ENCODE data around the gene TOMM70. TPM values are rescaled to one million over a fixed set of nuclear protein-coding genes. Genes with fewer than 3 reads are reported as not detected.

Gene TOMM70
- total and polyA plus RNA-seq, 2 donors from 2014 or later: 27.6 to 42.7 TPM

DNA sequence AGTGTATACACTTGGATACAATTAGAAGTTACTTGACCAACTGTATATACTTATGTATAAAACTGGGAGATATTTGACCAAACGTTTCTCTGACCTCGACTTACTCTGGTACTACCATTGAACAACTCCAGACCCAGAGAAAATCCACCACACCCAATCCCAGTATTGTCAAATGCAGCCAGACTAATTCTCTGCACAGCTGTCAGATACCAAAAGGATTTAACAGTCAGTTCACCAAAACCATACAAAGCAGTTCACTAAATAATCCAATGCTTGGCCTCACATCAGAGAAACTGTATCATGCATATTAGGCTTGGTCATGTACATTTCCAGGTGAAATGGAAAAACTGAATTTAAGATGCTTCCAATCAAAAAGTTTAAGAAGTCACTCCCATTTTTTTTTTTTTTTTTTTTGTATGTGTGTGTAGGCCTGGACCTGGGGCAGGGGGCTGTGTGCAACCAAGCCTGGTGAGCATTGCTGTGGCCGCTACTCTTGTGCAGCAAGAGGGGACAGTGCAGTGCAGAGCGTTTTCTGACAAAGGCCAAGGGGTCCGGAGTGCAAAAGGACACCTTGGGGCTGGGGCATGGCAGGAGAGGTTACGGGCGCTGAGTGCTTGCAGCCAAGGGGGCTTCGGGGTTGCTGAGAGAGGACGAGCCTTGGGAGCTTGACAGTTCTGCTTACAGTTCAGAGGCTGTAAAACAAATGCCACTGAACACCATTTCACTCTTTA lies 1.4 kb downstream of the TOMM70 start:
- peak overlapping the region; percentile 63 to 93 (median 84) for H3K9ac ChIP-seq (ENCODE audit: low read length in 3 of 3)
- H3K4me1 ChIP-seq (ENCODE audit: control insufficient read depth in 2 of 3, insufficient read depth in 2 of 3, low read depth in 1 of 3, low read length in 3 of 3): peaks cover 5 to 12% (median 10%) of the 10 kb centered on the region in 3 donors
- no peaks in the 10 kb centered on the region for H3K36me3 ChIP-seq (ENCODE audit: control insufficient read depth in 2 of 3, insufficient read depth in 3 of 3, low read length in 3 of 3)
- no peak overlapping the region for H3K27ac ChIP-seq (ENCODE audit: low read depth in 2 of 2, low read length in 2 of 2)
- no peaks in the 10 kb centered on the region for H3K27me3 ChIP-seq (ENCODE audit: control insufficient read depth, insufficient read depth, low read length)
- DNase-seq (peak in 2 of 5 donors; percentile 6 to 45), FAIRE-seq (no peak)
- intact Hi-C loops (cut with DNase I): no loop called here
- TF ChIP-seq, protein P1, sequence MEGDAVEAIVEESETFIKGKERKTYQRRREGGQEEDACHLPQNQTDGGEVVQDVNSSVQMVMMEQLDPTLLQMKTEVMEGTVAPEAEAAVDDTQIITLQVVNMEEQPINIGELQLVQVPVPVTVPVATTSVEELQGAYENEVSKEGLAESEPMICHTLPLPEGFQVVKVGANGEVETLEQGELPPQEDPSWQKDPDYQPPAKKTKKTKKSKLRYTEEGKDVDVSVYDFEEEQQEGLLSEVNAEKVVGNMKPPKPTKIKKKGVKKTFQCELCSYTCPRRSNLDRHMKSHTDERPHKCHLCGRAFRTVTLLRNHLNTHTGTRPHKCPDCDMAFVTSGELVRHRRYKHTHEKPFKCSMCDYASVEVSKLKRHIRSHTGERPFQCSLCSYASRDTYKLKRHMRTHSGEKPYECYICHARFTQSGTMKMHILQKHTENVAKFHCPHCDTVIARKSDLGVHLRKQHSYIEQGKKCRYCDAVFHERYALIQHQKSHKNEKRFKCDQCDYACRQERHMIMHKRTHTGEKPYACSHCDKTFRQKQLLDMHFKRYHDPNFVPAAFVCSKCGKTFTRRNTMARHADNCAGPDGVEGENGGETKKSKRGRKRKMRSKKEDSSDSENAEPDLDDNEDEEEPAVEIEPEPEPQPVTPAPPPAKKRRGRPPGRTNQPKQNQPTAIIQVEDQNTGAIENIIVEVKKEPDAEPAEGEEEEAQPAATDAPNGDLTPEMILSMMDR (IDR thresholded peaks at IDR 0.05; ENCODE audit: borderline replicate concordance, extremely low read depth, insufficient read depth): no peak
- no peaks in the 10 kb centered on the region for H3K9me3 ChIP-seq (ENCODE audit: control insufficient read depth in 2 of 3, insufficient read depth in 1 of 3, low read length in 3 of 3)
- H3K4me3 ChIP-seq (ENCODE audit: low read length in 3 of 3): peak overlapping the region; percentile 77 to 99 (median 89)

DNA sequence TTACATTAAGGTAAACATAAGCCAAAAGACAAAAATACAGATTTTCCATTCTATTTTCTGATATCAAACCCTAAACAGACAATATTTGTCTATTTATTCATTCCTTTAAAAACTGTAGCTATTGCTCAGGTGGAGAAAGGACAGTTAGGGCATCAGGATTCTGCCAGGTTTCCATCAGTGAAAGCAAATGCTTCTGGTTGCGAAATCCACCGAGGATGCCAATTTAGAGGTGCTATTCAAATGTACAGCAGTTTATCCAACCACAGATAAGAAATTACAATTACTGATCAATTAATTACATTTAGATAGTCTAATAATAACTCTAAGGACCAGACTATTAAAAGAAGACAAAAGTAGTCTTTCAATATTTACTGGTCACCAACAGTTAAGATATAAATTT lies 3.9 kb downstream of the TOMM70 start:
- FAIRE-seq (no peak), DNase-seq (no peak)
- Histone ChIP-seq H3K4me3 (ENCODE audit: low read length in 3 of 3) (no peak overlapping the region), H3K36me3 (ENCODE audit: control insufficient read depth in 2 of 3, insufficient read depth in 3 of 3, low read length in 3 of 3) (no peaks in the 10 kb centered on the region), H3K27ac (ENCODE audit: low read depth in 2 of 2, low read length in 2 of 2) (no peak overlapping the region), H3K9me3 (ENCODE audit: control insufficient read depth in 2 of 3, insufficient read depth in 1 of 3, low read length in 3 of 3) (no peaks in the 10 kb centered on the region), H3K4me1 (ENCODE audit: control insufficient read depth in 2 of 3, insufficient read depth in 2 of 3, low read depth in 1 of 3, low read length in 3 of 3) (peaks cover 0 to 12% (median 3%) of the 10 kb centered on the region in 3 donors), H3K9ac (ENCODE audit: low read length in 3 of 3) (no peak overlapping the region), H3K27me3 (ENCODE audit: control insufficient read depth, insufficient read depth, low read length) (no peaks in the 10 kb centered on the region)
- TF ChIP-seq, protein P1 (IDR thresholded peaks at IDR 0.05; ENCODE audit: borderline replicate concordance, extremely low read depth, insufficient read depth): no peak
- intact Hi-C loops (cut with DNase I): no loop called here

DNA sequence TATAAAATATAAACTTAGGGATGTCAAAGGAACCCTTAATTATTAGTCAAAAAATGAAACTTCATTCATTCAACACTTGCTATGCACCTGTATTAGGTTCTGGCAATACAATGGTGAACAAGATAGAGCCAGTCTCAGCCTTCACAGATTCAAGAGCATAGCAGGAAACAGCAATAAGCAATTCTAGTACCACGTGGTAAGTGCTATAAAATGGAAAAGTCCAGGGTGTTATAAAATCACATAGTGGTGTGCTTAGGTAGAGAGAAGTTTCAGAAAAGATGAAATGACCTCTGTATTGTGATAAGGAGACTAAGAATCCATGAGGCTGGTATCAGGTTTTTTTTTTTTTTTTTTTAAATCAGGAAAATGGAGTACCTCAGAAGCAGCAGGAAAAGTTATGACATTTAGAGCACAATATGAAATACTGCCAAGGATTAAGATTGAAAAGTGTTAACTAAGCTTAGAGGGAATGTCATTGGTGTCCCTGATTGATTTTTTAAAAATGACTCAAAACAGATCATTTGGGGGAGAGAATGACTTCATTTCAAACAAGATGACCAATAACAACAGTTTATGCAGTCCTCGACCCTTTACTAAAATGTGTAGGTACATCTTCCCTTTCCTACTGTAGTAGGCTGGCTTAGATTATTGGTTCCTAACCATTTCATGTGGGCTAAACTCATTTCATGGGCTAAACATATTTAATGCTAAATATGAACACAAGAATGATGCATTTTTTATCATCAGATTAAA lies 5.0 kb downstream of the TOMM70 start:
- TF ChIP-seq, protein P1 (IDR thresholded peaks at IDR 0.05; ENCODE audit: borderline replicate concordance, extremely low read depth, insufficient read depth): no peak
- H3K4me3 ChIP-seq (ENCODE audit: low read length in 3 of 3): no peak overlapping the region
- no peak for DNase-seq
- no peaks in the 10 kb centered on the region for H3K27me3 ChIP-seq (ENCODE audit: control insufficient read depth, insufficient read depth, low read length)
- intact Hi-C loops (cut with DNase I): no loop called here
- peaks cover 0 to 12% (median 3%) of the 10 kb centered on the region in 3 donors for H3K4me1 ChIP-seq (ENCODE audit: control insufficient read depth in 2 of 3, insufficient read depth in 2 of 3, low read depth in 1 of 3, low read length in 3 of 3)
- no peaks in the 10 kb centered on the region for H3K36me3 ChIP-seq (ENCODE audit: control insufficient read depth in 2 of 3, insufficient read depth in 3 of 3, low read length in 3 of 3)
- H3K9ac ChIP-seq (ENCODE audit: low read length in 3 of 3): no peak overlapping the region
- no peaks in the 10 kb centered on the region for H3K9me3 ChIP-seq (ENCODE audit: control insufficient read depth in 2 of 3, insufficient read depth in 1 of 3, low read length in 3 of 3)
- FAIRE-seq: no peak
- H3K27ac ChIP-seq (ENCODE audit: low read depth in 2 of 2, low read length in 2 of 2): no peak overlapping the region
